GM12878 (cell line): ENCODE results near the gene MICB. TPM values are rescaled to one million over a fixed set of nuclear protein-coding genes. Genes with fewer than 3 reads are reported as not detected.

Experiments used
- ASH2L ChIP-seq: fragments of 300-600, 200-600 bp; sonication (generic); IDR thresholded peaks from 2 replicates; pipeline ENCODE4 v1.6.1; 2017; ENCODE audit warnings: low read depth, mild to moderate bottlenecking, borderline replicate concordance
- BMI1 ChIP-seq: fragments of 450-650 bp; IDR thresholded peaks from 2 replicates; pipeline ENCODE4 v1.6.1; 2016; ENCODE audit warnings: mild to moderate bottlenecking, moderate library complexity, borderline replicate concordance
- CBX5 ChIP-seq: sonication (generic); IDR thresholded peaks from 2 replicates; pipeline ENCODE4 v1.6.1; 2016; ENCODE audit warnings: low read depth, moderate library complexity, mild to moderate bottlenecking, inconsistent platforms
- CEBPZ ChIP-seq: fragments of 150-350 bp; IDR thresholded peaks from 2 replicates; pipeline ENCODE4 v1.6.1; 2016; ENCODE audit warnings: low read depth, low read length
- CHD4 ChIP-seq: fragments of 200-600 bp; sonication (generic); IDR thresholded peaks from 2 replicates; pipeline ENCODE4 v1.6.1; 2016; ENCODE audit warnings: mild to moderate bottlenecking
- CUX1 ChIP-seq: IDR thresholded peaks from 2 replicates; pipeline ENCODE4 v1.6.1; 2012; ENCODE audit warnings: improper control_type of control experiment, low read depth, low read length; ENCODE audit not compliant: insufficient replicate concordance
- FOXM1 ChIP-seq: IDR thresholded peaks from 2 replicates; pipeline ENCODE4 v1.6.1; 2012; ENCODE audit warnings: low read depth, mild to moderate bottlenecking, inconsistent platforms, low read length, moderate library complexity
- HDAC6 ChIP-seq: fragments of 200-600 bp; sonication (generic); IDR thresholded peaks from one replicate; pipeline ENCODE4 v1.8.0; 2017; ENCODE audit warnings: antibody characterized with exemption; ENCODE audit not compliant: unreplicated experiment
- IRF3 ChIP-seq: fragments of 450-650 bp; IDR thresholded peaks from 2 replicates; pipeline ENCODE4 v1.6.1; 2014; ENCODE audit warnings: mild to moderate bottlenecking
- KAT2A ChIP-seq: conservative IDR thresholded peaks from 2 replicates; pipeline ENCODE4 v1.6.1; 2011; ENCODE audit warnings: low read depth, low read length; ENCODE audit not compliant: control insufficient read depth
- PAX8 ChIP-seq: fragments of 450-650 bp; IDR thresholded peaks from 2 replicates; pipeline ENCODE4 v1.6.1; 2017; ENCODE audit warnings: mild to moderate bottlenecking, moderate library complexity
- PKNOX1 ChIP-seq: fragments of 450-650 bp; IDR thresholded peaks from 2 replicates; pipeline ENCODE4 v1.6.1; 2016; ENCODE audit warnings: mild to moderate bottlenecking
- SMAD5 ChIP-seq: IDR thresholded peaks from 2 replicates; pipeline ENCODE4 v1.6.1; 2016; ENCODE audit warnings: antibody characterized with exemption, low read depth
- SMC3 ChIP-seq: IDR thresholded peaks from 2 replicates; pipeline ENCODE4 v1.6.1; 2011; ENCODE audit warnings: low read length, improper control_type of control experiment, borderline replicate concordance
- SREBF2 ChIP-seq: IDR thresholded peaks from 2 replicates; pipeline ENCODE4 v1.6.1; 2012; ENCODE audit warnings: mild to moderate bottlenecking, low read length
- SUPT20H ChIP-seq: IDR thresholded peaks from 2 replicates; pipeline ENCODE4 v1.6.1; 2011; ENCODE audit warnings: low read depth, mild to moderate bottlenecking, low read length, moderate library complexity, borderline replicate concordance; ENCODE audit not compliant: control insufficient read depth
- TAF1 ChIP-seq: IDR thresholded peaks from 2 replicates; pipeline ENCODE4 v1.6.1; 2011; ENCODE audit warnings: mild to moderate bottlenecking, low read depth, low read length, borderline replicate concordance
- polyA plus RNA-seq, 11 experiments: library from polyadenylated mRNA; depleted of rRNA in 4 of 11; unstranded in 6 of 11; stranded (reverse) in 5 of 11; fragments of >200 nt; fragmentation: Nextera tagmentation in 4 of 11; fragmentation: Illumina TruSeq in 1 of 11; extraction: Ambion mirVana in 4 of 11; extraction: Trizol in 1 of 11; gene quantifications; 1 replicate in 1 of 11; 2 replicates in 10 of 11; pipeline versions ENCODE4 v1.2.1 to v1.2.3, GENCODE V29; 2011 to 2016; ENCODE audit warnings: inconsistent platforms in 2 of 11, missing spikeins in 2 of 11, low read depth in 1 of 11
- total RNA-seq, 4 experiments: library from RNA; depleted of rRNA in 3 of 4; stranded (reverse); fragments of >200 nt in 3 of 4; fragmentation: Illumina TruSeq in 1 of 4; extraction: Trizol in 1 of 4; gene quantifications; 2 replicates each; pipeline versions ENCODE4 v1.2.1 to v1.2.3, GENCODE V29; 2013 to 2021

Gene MICB
- total and polyA plus RNA-seq, 10 of the 15 experiments (the other 5 are each of a cell fraction or from before 2014, with no cell fraction given), result 9.0 to 37.1 (median 17.8) TPM

- no peak for TF ChIP-seq CEBPZ
- TF ChIP-seq KAT2A, result no peak; the same call in 1 of the 2 replicates
- no peak for TF ChIP-seq PKNOX1
- peak; percentile 93 for TF ChIP-seq SMAD5
- no peak for TF ChIP-seq BMI1
- no peak for TF ChIP-seq SMC3
- no peak for TF ChIP-seq SUPT20H
- no peak for TF ChIP-seq CBX5
- peak; percentile 90; the same call in 1 of the 2 replicates for TF ChIP-seq ASH2L
- peak; percentile 54; the same call in 1 of the 2 replicates for TF ChIP-seq IRF3
- peak; percentile 49 for TF ChIP-seq HDAC6
- TF ChIP-seq PAX8, result peak; percentile 98
- no peak for TF ChIP-seq CUX1
- no peak for TF ChIP-seq SREBF2
- no peak; the same call in 1 of the 2 replicates for TF ChIP-seq FOXM1
- peak; percentile 100 for TF ChIP-seq TAF1
- TF ChIP-seq CHD4, result no peak
Observed at GRCh38 chr6:31541658-31542521, 43.9 kb downstream of the MICB start, which contains the start of gene DDX39B (continued).
